GM18505 (cell line): Measurements from ENCODE around the gene HTT.

ENCODE experiments used
- ATAC-seq: cut with Tn5 transposase; IDR thresholded peaks from one replicate; pipeline ENCODE4 v1.9.1; 2021; ENCODE audit not compliant: unreplicated experiment
- POLR2A ChIP-seq: IDR thresholded peaks from 4 replicates; pipeline ENCODE4 v1.6.1; 2011; ENCODE audit warnings: borderline replicate concordance; ENCODE audit not compliant: insufficient read depth, insufficient read length; ENCODE audit errors: extremely low read depth

The HTT gene

DNA sequence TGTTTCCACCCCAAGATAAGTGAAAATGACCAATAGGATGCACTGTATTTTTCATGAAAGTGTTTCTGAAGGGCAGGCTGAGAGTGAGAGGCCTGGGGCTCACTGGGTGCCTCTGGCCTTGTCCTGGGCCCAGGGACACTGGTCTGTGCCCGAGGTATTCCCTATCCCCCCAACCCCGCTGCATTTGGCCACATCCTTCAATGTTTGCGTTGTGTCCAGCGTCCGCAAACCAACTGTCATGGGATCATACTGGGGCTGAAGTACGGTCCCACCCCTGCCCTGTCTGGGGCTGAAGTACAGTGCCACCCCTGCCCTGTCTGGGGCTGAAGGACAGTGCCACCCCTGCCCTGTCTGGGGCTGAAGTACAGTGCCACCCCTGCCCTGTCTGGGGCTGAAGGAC is 152.5 kb downstream of the HTT start:
- ATAC-seq: no peak
- no peak for TF ChIP-seq POLR2A

DNA sequence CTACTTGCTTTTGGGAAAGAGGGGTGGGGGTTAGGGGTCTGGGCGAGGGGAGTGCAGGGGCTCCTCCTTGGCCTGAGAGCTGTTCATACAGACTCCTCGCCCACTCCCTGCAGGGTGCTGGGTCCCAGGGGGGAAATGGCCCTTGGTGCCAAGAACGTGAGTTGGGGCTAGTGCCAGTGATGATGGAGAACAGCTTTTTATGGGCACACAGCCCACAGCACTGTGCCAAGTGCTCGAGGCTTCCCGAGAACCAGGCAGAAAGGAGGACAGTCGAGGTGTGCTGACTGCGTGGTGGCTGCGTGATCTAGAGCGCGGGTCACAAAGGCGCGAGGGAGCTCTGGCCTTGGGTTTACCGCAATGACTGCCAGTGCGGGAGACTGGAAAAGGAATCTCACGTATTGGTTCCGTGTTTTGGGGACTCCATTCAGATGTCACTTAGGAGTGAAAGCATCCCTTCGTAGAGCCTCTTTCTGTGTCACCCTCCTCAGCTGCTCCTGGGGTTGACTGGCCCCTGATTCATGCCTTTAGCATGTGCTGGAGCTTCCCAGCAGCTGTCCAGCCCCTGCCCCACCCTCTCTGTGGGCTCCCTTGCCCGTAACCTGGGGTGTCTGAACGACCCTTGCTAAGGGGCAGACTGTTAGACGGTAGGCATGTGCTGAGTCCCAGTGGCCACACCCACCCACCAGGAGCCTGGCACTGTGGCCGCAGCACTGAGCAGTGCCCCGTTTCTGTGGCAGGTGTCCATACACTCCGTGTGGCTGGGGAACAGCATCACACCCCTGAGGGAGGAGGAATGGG is 153.6 kb downstream of the HTT start:
- no peak for TF ChIP-seq POLR2A
- no peak for ATAC-seq

DNA sequence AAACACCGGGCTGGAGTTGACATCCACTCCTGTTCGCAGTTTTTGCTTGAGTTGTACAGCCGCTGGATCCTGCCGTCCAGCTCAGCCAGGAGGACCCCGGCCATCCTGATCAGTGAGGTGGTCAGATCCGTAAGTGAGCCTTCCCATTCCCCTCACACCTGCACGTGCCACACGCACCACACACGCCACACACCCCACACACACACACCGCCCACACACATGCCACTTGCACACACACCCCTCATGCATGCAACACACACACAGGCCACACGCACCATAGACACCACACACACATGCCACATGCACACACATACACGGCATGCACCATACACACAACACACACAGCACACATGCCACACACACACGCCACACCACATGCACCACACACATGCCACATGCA is 154.4 kb downstream of the HTT start:
- no peak for TF ChIP-seq POLR2A
- ATAC-seq: no peak

DNA sequence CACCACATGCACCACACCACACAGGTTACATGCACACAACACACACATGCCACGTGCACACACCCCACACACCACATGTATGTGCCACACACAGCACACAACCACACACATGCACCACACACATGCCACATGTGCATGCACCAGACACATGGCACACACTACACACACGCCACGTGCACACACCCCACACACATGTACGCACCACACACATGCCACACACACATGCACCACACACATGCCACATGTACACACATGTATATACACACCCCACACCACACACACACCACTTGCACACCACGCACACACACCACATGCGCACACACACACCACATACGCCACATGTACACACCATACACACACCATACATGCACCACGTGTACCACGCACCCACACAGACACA is 154.8 kb downstream of the HTT start:
- no peak for ATAC-seq

DNA sequence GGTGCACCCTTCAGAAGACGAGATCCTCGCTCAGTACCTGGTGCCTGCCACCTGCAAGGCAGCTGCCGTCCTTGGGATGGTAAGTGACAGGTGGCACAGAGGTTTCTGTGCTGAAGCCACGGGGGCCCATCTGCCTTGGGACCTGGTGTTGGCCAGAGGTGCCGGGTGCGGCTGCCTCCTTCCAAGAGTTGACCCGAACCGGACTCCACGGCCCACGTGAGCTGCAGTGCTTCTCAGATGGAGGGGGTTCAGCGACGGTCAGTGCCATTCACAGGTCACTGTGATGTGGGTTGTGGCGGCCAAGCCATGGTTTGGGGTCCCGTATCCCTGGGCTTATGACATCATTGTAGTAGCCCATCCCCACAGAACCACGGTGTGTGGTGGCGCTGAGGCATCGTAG is 155.5 kb downstream of the HTT start:
- TF ChIP-seq POLR2A: no peak
- ATAC-seq: no peak

More for the DNA sequence above, 154.8 kb downstream of the HTT start:
- no peak for TF ChIP-seq POLR2A

DNA sequence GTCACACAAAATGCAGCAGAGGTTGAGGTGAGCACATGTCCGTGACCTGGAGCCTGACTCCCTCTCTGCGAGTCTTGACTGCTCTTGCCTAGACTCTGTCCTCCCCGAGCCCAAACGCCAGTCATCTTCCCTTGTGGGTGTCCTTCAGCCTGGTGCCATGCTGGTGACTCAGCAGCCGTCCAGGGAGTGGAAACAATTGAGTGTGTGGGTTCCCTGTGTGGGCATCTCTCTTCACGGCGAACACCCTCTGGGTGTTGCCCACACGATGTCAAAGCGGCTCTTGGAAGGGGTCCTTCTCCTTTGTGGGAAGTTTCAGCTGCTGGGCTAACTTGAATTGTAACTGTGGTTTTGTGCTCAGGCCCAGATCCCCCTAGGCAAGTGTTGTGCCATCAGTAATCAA is 157.0 kb downstream of the HTT start:
- no peak for ATAC-seq
- TF ChIP-seq POLR2A: no peak

DNA sequence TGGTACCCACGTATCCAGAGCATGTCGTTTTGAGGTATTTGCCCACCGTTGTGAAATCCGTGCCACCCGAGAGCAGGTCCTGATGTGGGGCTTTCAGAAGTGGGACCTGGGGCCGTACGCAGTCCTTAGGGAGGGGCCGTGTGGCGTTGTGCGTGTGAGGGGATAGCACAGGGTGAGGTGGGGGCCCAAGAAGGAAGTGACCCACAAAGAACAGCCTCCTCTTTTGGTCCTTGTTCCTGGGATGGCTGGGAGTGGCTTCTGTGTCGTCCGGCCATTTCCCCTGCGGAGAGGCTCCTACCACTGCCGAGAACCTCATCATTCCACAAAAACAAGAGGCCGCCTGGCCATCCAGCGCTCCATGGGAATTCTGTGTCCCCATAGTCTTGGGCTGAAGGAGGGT is 157.5 kb downstream of the HTT start:
- no peak for TF ChIP-seq POLR2A
- ATAC-seq: no peak

DNA sequence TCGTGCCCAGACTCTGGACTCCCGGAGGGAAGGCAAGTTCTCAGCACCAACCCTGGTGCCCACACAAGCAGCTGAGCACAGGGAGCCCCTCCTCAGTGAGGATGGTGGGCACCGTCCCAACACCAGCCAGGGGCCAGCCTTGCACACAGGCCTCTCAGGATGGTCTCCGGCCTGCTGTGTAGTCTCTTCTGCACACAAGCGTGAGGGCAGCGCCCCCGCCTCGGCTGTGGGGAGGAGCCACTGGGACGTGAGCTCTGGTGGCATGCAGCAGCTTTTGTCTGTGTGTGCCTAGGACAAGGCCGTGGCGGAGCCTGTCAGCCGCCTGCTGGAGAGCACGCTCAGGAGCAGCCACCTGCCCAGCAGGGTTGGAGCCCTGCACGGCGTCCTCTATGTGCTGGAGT is 158.4 kb downstream of the HTT start:
- ATAC-seq: no peak
- TF ChIP-seq POLR2A: peak; percentile 12

DNA sequence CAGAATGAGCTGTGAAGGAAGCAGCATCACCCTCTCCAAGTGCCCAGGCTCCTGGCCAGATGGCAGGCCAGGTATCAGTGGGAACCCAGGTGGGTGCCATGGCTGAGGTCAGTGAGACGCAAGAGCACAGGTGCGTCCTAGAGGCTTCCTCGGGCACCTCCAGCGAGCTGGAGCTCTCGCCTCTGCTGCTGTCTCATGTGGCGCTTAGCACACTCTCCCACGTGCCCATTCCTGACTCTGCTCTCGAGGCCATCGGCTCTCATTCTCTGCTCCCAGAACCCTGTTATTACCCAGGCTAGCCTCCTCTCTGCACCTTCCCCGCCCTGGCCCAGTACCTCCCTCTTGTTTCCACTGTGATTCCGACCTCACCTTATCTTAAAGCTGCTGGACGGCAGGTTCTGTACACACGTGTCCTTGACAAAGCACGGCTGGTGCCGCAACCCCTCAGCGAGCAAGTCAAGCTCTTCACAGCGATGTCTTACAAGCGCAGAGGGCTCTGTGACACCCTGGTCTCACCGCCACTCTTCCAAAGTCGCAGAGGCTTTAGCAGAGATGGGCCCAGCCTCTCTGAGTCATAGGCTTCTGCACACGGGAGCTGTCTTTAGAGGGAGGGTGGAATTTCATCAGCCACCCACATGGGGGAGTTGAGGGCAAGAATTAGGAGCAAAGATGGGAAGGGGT is 159.1 kb downstream of the HTT start:
- ATAC-seq: no peak
- no peak for TF ChIP-seq POLR2A

DNA sequence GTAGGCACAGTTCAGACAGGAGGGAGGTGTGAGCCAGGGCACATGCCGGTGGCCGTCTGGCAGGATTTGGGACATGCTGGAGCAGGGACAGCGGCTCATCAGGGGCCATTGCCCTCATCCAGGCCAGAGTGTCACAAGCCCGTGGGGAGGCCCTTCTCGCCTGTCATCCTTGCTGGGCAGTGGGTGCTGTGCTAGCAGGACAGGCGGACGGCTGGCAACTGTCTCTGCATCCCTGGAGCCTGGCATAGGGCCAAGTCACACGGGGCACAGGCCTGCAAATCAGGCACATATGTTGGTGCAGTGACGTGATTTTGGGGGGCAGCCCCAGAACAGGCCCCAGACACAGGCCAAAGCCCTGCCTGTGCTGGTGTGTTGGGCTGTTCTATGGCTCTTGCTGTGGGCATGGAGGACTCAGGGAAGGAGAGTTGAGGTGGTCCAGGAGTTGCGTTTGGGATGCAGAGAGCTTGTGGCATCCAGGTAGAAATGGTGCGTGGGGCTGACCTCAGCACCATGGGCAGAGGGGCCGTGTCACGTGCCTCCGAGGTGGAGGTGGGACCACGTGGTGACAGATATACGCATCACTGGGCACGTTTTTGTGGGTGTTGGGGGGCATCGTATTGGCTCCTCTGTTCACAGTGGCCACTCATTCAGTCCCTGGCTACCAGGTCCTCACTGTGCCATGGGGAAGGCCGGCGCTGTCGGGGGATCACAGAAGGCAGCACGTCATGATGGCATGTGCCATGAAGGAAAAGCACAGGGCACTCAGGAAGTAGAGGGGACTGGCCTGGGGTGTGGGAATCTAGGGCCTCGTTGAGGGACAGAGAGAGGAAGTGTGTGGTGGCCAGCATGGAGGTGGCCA is 159.9 kb downstream of the HTT start:
- TF ChIP-seq POLR2A: no peak
- ATAC-seq: no peak

DNA sequence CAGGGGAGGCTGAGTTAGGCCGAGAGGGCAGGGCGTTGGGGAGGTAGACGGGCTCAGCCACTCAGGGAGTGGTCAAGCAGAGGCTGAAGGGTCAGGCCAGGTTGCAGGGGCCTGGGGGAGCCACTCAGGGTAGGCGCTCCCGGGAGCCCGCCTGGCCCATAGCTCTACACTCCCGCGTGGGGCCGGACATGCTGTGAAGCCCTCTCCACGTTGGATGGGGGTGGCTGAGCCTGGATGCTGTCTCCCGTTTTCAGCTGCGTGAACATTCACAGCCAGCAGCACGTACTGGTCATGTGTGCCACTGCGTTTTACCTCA is 160.5 kb downstream of the HTT start:
- ATAC-seq: no peak
- no peak for TF ChIP-seq POLR2A

DNA sequence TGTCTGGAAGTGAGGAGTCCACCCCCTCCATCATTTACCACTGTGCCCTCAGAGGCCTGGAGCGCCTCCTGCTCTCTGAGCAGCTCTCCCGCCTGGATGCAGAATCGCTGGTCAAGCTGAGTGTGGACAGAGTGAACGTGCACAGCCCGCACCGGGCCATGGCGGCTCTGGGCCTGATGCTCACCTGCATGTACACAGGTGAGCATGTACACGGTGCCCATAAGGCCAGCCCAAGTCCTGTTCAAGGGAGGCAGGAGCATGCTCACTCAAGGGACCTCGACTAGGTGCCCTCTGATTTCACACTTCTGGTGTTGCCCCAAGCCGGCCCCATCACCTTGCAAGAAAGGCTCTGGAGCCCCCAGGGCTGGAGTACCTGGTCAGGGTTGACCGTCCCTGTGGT is 161.1 kb downstream of the HTT start:
- ATAC-seq: no peak
- no peak for TF ChIP-seq POLR2A

DNA sequence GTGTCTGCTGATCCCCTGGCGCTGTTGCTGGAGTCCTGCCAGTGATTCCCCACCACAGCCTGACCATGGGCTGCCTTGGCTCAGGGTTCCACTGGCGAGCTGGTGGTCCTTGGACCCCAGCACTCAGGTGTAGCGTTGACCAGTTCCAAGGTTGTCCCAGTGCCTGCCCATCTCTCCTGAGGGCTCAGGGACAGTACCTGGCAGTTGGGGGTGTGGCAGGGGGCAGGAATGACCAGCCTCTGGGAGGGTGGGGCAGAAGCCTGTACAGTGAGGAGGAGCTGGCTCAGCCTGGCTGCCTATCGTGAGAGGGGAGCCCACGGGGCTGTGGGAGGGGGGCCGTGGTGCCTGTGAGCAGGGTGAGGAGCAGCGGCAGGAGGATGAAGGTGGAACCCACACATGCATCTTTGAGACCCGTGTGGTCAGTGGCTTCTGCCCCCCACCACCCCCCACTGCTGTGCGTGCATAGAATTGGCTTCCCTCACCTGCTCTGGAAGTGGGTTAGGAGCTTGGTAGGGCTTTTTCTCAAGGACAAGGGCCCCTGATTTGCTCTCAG is 161.9 kb downstream of the HTT start:
- no peak for TF ChIP-seq POLR2A
- ATAC-seq: no peak

DNA sequence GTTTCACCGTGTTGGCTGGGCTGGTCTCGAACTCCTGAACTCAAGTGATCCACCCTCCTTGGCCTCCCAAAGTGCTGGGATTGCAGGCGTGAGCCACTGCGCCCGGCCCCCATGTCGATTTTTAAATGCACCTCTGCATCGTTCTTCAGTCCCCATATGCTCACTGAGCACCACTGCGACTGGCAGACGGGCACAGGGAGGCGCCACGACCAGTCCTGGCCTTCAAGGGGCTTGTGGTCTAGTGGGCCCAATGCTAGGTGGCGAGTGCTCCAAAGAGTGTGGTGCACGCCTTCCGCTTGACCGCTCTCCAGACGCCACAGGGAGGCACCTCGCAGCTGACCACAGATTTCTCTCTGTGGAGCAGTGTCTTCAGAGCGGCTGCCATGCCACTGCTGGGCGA is 162.8 kb downstream of the HTT start:
- ATAC-seq: no peak
- no peak for TF ChIP-seq POLR2A
